Measurements from ENCODE around the gene PRICKLE2.

The PRICKLE2 gene, protein sequence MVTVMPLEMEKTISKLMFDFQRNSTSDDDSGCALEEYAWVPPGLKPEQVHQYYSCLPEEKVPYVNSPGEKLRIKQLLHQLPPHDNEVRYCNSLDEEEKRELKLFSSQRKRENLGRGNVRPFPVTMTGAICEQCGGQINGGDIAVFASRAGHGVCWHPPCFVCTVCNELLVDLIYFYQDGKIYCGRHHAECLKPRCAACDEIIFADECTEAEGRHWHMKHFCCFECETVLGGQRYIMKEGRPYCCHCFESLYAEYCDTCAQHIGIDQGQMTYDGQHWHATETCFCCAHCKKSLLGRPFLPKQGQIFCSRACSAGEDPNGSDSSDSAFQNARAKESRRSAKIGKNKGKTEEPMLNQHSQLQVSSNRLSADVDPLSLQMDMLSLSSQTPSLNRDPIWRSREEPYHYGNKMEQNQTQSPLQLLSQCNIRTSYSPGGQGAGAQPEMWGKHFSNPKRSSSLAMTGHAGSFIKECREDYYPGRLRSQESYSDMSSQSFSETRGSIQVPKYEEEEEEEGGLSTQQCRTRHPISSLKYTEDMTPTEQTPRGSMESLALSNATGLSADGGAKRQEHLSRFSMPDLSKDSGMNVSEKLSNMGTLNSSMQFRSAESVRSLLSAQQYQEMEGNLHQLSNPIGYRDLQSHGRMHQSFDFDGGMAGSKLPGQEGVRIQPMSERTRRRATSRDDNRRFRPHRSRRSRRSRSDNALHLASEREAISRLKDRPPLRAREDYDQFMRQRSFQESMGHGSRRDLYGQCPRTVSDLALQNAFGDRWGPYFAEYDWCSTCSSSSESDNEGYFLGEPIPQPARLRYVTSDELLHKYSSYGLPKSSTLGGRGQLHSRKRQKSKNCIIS

DNA sequence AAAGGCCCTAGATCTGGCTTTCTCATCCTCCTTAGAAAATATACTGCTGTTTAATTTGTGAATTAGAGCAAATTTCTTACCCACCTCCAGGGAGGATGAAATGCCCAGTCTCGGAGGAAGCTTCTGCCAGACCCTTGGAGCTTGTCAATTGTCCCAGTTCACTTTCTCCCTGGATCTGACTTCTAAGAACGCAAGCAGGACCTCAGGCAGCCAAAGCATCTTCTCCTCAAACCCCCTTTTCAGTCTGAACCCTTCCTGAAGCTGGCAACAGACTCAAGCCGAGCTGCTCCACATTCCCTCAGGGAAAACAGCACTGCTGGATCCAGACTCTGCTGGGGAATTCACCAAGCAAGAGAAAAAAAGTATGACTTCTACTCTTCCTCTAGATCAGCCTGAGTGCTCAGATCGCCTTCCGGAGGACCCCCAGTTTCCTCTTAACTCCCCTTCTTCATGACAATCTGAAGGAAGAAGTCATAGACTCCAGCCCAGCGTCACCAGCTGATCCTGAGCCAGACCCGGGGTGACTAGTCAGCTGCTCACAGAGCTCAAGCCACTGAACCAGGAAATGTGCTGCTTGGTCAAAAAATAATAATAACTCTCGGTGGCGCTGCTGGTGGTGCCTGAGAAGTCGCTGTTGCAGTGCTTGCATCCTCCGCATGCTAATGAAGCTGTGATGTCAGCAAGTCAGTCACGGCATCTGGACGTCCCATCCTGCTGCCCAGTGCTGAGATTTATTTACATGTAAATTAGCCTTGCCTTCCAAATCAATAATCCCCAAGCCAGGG is at the start of gene PRICKLE2:
Gene PRICKLE2 (minus strand): TSS at position 641 of the 785 bp plus-strand sequence. CDS start 26,539 bp downstream, outside the sequence.
- DNase-seq = peak; percentile 63

DNA sequence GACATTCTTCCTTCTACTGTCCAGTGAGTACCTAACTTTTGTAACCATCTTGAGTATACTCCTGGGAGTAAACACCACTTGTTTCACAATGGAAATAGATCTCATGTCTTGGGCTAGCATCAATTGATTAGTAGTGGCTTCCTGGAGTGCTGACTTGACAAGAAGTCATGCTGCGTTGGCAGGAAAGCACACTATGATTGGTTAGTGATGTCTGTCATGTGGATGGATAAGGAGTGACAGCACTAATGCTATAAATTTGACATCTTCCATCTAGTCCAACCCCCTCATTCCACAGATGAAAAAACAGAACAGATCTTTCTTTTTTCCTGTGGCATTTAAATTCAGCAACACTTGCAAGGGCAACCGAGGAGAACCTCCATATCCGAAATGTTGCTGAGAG is 47.6 kb upstream of the PRICKLE2 start:
- no peak for DNase-seq

DNA sequence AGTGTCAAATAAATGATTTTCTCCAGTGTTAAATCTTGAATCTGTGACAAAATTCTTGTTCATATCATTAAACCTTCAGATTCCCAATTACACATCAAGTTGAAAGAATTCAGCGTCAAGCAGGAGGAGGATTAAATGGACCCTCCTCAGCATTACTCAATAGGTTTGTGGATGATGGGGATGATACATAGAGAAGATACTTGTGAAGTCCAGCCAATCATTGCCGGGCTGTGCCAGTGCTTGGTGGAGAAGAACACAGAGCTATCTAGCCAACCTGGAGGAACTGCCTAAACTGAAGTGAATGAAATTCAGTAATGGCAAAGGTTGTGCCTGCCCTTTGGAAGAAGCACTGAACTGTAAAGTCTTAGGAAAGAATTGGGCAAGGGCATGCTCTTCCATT is 47.0 kb upstream of the PRICKLE2 start:
- no peak for DNase-seq

DNA sequence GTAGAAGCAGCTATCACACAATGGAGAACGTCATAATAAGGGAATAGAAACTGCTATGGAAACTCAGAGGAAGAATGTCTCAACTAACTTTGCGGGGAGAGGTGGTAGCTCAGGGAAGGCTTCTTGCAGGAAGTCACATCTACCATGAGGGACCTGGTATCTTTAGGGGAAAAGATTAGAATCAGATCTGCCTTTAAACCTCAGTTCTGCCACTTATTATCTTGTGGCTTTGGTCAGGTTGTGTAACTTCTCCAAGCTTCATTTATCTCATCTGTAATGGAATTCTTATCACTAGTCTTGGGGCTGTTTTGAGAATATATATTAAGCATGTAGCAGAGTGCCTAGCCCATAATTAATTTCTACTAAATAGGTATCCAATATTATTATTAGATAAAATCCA is 46.4 kb upstream of the PRICKLE2 start:
- no peak for DNase-seq

DNA sequence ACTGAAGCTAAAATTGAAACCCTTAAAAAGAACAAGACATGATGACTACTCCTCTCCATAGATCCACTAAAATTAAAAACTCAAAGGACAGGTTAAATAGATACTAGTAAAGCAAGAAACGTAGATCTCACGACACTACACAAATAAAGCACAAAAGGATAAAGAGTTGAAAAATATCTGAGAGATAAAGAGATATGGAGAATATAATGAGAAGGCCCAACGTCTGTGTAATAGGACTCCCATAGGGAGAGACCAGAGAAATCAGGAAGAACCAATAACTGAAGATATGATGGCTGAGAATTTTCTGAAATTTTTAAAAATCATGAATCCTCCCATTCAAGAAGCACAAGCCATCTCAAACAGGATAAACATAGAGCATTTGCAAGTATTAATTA is 45.6 kb upstream of the PRICKLE2 start:
- no peak for DNase-seq

DNA sequence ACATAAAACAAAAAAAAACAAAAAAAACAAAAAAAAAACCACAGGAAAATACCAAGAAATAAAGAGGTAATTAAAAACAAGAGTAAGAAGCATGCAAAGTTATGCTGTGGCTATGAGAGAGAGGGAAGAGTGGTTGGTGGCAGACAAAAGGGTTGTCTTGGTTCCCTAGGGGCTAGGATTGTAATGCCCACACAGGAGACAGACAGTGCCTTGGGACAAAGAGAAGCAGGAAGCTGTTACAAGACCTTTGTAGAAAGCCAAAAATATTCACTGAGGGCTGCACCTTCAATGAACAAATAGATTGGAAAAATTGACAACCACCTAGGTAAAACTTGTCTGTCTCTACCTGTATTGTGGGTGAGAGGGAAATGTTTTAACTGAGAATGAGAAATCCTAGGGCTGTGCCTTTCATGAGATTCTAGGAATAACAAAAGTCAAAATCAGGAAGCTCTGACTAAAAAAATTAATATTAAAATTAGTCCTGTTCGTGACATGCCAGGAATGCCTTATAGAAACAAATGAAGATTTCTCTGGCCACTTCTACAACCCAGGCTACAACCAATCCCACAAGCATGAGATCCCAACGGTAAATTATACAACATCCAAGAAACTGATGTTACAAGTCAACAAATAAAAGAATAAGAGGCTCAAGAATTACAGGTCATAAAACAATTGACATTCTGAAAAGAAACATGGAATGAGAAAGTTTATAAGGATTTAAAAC is 45.0 kb upstream of the PRICKLE2 start:
- no peak for DNase-seq

DNA sequence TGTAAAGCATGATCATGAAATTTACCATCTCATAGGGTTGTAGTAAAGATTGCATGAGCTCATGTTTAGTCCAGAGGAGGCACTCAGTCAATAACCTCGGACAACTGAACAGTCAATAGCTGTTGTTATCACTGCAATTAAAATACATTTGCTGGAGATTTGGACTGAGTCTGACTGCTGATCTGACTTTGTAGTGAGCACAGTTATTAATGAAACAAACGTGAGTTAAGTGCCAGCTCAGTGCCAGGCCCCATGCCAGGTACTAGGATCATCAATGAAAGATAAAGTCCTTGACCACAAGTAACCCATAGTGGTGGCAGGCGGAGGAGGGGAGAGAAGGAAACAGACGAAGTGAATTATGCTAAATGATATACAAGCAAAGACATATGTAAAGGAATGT is 43.7 kb upstream of the PRICKLE2 start:
- no peak for DNase-seq

DNA sequence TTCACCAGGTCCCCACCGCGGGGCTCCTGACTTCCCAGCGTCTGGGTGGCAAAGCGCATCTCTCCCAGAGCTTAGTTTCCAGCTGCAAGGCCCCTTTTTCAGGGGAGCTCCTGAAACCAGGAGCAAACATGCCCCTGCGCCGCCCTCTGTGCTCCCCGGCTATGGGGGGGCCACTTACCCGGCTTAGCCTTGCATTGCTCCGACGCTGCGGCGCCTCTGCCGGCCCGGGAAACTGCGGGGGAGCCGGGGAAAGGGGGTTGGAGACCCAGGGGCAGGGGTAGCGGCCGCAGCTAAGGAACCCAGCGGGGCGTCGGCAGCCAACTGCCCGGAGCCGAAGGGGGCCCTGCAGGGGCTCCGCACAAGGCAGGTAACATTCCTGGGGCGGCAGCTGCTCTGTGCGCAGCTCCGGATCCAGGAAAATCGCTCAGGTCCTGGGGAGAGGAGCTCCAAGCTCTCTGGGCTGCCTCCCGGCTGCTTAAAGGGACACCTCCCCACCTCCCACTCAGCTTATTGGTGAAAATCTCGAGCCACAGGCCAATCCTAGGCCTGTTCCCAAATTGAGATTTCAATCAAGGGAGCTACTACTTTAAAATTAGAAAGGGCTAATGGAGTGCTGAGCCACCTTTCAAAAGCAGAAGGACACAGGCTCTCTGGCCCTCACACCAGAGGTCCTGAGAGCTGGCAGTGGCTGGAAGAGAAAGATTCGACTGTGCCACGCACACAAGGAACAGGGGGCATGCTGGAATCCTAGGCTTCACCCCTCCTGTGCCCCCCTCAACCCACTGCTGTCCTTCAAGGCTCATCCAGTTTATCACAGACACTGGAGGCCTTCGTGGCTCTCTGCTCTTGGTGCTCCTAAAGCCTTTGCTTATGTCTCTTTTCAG is 42.7 kb upstream of the PRICKLE2 start:
- DNase-seq = no peak

DNA sequence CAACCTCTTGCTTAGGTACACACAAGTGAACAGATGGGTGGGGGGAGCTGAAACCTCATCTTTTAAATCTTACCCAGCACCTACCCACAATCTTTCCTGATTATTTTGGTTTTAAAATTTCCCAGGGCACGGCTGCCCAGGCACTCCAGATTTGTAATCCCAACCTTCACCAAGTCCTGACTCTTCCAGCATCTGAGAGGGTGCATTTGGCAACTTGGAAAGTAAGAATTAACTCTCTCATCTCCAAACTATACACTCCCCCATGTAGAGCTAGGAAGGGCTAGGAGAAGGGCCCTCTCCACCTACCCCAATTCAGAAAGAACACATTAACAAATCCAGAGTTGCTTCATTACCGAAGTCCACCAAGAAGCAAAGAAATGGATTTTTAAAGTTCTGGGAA is 41.7 kb upstream of the PRICKLE2 start:
- no peak for DNase-seq

DNA sequence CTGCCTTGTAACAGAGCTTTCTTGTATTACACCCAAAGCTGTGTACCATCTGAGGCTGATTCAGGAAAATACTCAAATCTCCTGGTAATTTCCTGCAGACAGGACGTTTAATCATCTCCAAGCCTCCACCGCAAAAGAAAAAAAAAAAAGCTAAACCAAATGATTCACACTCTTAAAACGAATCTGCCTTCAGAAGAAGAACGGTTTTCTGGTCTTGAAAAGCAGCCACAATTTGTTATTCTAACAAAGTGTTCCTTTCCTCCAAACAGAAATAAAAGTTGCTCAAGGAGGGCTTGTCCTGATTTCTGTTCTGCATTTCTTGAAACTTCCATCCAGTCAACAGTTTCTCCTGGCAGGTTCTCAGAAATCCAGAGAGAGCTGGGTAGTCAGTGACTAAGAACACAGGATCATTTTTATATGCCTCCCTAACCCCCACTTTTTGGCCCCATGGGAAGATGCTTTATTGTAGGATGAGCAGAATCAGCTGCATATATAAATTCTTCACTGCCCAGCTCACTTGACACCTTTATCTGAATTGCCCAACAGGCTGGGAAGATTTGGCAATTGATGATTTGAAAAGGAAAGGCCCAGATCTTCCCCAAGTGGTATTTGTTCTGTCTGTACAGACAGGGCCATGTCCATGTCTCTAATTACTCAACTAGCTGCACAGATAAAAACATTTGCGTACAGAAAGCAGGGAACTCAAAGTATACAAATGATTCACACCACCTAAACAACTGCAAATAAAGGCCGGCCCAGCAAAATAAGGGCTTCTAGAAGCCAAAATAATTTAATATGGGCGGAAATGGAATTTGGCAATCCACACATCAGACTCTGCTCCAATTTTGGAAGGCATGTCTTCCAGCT is 41.0 kb upstream of the PRICKLE2 start:
- DNase-seq = peak; percentile 40

DNA sequence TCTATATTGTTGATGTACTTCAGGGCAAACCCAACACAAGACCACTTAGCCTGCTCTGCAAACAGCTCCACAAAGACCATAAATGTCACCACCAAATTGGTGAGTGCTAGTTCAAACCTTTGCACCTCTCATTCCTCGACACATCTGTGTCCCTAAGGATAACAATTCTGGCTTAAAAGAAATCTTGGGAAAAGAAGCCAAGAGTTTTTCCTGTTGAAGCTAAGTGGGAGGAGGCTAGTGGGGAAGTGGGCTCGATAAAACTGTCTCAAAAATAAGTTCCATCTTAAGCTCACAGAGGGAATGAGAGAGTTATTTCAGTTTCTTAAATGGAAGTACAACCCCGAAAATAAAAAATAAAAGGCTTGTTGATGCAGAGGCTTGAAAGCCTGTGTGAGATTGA is 40.4 kb upstream of the PRICKLE2 start:
- no peak for DNase-seq

DNA sequence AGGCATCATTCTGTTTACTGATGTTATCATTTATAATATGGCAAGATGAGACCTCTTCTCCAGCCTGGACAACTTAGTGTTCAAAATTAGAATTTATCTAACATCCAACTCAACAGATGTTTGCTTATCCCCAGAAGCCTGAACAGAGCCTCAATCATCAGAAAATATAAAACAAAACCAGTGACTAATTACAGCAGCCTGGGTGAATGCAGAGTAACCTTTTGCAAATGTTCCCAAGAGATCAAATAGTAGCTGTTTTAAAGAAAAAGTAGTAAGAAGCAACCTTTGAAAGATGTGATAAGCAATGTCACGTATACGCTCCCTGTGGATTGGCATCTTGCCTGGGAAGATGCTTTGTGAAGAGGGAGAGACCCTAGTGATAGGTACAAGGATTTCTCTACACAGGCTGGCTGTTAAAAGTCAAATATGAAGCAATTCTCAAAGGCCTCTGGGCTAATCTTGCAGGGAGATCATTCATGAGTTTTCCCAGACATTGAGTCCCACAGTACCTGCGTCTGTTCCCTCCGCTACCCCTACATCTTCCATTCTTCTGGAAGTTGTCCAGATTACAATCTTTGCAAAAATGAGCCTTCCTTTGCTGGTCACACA is 39.3 kb upstream of the PRICKLE2 start:
- DNase-seq = no peak

DNA sequence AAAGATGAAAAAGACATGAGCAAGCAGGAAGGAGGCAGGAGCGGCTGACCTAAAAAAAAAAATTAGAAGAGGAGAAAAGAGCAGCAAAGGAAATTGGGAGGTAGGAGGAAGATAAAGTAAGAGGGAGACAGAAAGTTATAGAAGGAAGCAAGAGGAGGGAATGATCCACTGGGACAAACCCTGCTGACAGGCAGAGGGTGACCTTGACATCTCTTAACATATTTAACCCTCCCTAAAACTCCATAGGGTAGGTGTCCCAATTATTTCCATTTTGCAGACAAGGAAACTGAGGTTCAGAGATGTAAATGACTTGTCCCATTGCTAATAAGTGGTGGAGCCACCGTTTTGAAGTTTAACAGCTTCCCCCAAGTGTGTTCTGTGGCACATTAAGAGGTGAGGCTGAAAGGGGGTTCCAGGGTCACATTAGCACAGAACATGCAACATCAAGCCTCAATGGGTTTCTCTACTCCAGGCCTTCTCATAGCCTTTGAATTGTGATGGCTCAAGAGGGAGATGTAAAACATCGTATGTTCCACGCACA is 37.4 kb upstream of the PRICKLE2 start:
- no peak for DNase-seq

DNA sequence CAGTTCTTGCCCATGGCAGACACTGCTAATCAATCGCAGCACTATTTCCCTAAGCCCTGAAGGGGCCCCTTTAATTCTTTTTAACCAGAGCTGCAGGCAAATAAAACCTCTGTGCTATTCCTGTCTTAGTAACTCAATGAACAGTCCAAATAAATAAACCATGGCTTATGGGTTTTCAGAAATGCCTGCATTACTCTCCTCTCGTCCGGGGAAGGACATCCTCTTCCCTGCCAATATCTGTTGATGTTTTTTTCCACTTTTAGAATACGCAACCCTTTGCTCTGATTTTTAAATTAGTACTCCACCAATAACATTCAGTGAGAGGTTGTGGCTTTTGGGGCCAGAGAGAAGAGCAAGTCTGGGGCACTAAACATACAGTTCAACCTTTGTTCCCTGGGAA is 35.2 kb upstream of the PRICKLE2 start:
- no peak for DNase-seq

DNA sequence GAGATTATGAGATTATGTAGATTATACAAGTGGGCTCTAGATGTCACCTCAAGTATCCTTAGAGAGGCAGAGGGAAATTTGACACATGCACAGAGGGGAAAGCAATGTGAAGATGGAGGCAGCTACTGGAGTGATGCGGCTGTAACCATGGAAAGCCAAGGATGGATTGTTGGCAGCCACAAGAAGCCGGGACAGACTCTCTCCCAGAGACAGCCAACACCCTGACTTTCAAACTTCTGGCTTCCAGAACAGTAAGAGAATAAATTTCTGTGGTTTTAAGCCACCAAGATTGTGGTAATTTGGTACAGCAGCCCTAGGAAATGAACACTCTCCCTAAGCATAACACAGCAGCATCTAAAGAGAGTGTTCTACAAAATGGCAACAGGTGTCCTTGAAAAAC is 34.4 kb upstream of the PRICKLE2 start:
- DNase-seq = no peak

DNA sequence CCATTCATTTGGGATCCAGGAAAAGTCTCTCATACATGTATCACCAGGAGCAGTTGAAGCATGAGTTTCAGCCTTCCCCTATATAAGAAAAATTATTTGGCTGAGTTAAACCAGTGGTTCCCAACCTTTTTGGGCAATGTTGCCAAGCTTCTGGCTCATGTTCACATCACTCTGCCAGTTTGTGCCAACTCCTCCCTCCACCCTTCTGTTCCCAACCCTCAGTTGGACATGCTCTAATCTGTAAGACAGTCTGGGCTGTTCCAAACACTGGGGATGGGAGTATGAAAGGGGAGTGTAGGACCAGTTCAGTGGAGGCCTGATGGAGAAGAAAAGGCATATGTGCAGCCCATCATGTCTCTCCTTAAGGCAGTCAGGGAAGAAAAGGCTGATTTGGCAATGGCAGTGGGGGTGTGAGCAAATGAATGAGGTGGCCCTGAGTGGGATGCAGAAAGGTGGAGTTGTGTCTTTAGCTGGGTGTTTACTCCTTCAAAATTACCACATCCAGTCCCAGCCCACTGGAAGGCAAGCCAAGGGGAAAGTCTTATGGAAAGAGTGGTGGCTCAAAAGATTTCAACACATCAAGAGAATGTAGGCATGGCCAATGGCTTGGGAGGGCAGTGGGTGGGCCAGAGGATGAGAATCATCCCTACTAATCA is 32.0 kb upstream of the PRICKLE2 start:
- no peak for DNase-seq

DNA sequence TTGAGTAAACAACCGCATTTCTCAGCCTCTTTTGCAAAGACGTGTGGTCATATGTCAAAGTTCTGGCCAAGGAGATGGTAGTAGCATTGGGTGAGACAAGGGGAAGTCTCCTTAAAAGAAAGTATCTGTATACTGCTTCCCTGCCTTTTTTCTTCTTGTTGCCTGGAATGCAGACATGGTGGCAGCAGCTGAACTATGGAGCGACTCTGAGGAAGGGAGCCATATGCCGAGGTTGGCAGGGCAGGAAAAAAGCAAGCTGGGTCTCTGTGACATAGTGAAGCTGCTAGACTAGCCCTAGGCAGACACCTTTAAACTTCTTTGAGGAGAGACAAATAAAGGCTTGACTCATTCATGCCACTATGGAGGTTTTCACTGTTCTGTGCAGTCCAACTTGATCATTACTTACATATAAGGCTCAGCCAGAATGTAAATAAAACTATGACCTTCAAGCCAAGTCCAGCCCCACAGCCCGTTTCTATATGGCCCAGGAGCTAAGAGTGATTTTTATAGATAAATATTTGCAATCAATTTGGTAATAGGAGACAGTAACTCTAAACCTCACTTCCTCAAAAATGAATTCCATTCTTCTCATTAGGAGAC is 30.6 kb upstream of the PRICKLE2 start:
- DNase-seq = no peak

DNA sequence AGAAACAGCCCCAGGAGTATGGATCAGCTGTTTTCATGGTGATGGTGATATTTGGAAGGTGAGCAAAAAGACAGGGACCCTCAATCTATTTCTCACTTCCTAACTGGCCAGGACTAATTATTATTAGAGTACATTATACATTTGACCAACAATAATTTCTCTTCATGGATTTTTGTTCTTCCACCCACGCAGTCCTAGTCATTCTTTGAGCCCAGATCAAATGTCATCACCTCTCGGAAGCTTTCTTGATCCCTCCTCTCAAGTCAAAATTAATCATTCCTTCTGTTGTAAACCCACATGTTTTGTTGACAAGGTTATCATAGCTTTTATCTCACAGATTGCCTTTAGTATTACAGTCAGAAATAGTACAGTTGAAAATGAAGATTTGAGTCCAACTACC is 29.2 kb upstream of the PRICKLE2 start:
- DNase-seq = no peak

DNA sequence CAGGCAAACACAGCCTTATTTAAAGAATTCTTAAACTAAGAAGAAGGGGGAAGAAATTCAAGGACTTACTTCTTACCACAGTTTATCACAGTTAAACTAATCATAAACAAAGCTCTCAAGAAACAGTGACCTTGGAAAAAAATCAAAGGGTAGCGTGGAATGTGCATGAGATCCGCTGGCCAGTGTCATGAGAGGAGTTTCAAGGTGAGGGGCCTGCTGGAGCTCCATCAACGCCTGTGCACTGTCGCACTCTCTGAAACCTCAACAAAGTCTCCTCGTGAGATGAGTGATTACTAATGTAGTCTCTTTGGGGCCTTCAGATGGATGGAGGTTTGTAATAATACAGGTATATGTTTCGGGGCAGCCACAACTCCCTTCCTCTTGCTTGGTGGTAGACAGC is 28.4 kb upstream of the PRICKLE2 start:
- DNase-seq = no peak
